GM18951 (cell line): ENCODE results near the gene TCERG1L.

Experiments
- POLR2A ChIP-seq: IDR thresholded peaks from 4 replicates; pipeline ENCODE4 v1.6.1; 2011; ENCODE audit warnings: mild to moderate bottlenecking; ENCODE audit not compliant: insufficient read length, insufficient read depth; ENCODE audit errors: extremely low read depth
- in situ Hi-C: fragments of 300-500 bp; cut with MboI; formaldehyde crosslinking; loops from one replicate; pipeline ENCODE4 v1.12.0; 2022; ENCODE audit warnings: low sequenced_read_pairs, mixed read lengths, inconsistent platforms; ENCODE audit not compliant: unreplicated experiment

Gene TCERG1L

DNA sequence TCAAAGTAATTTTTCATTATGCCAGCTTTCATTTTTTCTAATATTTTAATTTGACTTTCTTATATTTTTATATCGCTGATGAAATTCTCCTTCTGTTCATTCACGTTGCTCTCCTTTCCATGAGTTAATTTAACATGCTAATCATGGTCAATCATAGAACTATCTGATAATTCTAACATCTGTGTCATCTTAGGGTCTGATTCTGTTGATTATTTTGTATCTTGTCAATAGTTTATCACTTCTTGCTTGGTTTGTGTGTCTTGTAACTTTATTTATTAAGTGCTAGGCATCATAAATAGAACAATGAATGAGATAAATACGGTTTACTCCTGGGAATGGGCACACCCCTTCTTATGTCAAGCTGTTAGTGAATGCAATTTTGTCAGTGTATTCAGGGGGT, 11.0 kb downstream of the TCERG1L start:
- in situ Hi-C loops: no loop called here
- TF ChIP-seq POLR2A: no peak

DNA sequence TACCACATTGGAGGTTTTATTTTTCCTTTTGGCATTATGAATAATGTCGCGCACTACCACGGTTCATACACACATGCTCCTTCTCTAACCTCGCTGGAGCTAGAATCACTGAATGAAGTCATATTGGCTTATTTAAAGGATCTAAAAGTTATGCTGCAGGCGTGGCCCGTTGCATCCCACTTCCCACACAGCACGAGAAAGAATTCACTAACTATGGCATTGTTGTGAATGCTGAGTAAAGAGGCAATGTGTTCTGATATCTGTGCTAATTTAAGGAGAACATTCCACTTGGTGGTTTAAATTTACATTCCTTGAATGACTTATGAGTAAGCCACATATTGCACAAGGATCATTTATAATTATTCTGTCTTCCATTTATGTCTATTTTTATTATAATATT, 20.7 kb downstream of the TCERG1L start:
- in situ Hi-C loops: no loop called here
- TF ChIP-seq POLR2A: no peak

DNA sequence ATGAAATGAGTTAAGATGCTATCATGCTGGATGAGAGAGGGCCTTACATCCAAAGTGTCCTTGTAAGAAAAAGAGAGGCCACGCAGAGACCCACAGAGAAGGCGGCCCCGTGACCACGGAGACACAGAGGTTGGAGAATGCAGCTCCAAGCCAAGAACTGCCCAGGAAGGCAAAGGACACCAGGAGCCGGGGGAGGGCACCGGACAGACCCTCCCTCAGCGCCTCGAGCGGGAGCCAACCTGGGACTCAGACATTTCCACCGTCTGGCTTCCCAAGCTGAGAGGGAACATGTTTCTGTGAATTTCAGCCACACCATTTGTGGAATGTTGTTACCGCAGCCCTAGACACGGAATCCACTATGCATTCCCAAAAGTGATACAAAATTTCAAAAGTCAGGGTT, 22.9 kb downstream of the TCERG1L start:
- in situ Hi-C loops: no loop called here
- TF ChIP-seq POLR2A: no peak

DNA sequence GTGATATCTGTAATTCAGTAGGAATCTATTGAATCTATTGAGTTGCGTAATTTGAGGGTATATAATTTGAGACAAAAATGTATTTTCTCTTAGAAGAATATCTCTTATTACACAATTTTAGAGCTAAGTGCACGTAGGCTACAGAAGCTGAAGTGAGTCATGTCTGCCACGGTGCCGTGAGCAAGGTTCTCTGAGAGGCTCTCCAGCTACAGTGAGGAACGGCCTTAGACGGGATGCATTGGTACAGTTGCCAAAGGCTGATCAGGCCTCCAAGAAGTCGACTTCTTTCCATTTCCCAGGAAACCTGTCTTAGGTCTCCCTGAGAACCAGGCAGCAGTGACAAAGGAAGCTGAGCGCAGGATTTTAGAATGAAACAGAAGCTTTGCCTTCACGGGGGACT, 28.6 kb downstream of the TCERG1L start:
- no peak for TF ChIP-seq POLR2A
- in situ Hi-C loops: no loop called here

DNA sequence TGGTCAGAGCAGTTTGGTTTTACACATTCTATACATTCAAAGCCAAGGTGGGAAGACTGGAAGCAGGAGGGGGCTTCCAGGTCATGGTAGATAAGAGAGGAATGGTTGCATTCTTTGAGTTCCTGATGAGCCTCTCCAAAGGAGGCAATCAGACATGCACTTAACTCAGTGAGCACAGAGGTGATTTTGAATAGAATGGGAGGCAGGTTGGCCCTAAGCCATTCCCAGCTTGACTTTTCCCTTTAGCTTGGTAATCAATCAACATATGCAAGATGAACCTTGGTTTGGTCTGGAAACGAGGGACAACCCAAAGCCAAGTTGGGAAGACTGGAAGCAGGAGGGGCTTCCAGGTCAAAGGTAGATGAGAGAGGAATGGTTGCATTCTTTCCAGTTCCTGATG, 31.4 kb downstream of the TCERG1L start:
- no peak for TF ChIP-seq POLR2A
- in situ Hi-C loops: no loop called here

DNA sequence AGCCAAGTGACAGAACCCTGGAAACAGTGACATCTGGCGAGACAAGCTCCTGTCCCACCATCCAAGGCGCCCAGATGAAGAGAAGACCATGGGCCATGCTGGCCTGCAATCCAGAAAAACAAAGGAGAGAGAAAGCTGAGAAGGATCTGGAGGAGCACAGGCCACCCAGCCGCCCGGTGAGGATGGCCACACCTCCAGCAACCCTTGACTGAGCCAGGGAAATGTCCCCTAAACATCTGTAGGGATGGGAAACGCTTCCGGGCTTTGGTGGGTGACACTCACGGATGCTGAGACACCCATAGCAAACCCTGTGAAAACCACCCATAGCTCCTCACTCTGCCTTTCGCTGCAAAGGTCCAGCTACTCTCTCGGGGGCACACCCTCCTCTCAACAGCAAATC, 32.0 kb downstream of the TCERG1L start:
- TF ChIP-seq POLR2A: no peak
- in situ Hi-C loops: no loop called here

DNA sequence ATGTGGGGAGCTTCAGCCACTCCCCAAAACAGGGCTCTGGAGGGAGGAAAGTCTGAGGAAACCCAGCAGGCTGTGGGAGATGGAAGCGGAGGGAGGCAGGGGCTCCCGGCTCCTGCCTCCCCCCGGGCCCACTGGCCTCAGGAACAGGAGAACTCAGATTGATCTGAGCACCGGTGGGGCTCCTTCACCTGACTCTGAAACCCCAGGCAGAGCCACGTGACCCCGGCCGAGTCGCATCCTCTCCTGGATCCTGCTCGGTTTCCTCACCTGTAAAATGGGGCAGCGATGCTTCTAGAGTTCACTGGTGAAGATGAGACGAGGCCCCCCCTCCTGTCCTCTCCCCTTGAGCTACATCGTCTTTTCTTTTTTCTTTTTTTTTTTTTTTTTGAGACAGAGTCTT, 33.6 kb downstream of the TCERG1L start:
- in situ Hi-C loops: no loop called here
- no peak for TF ChIP-seq POLR2A

DNA sequence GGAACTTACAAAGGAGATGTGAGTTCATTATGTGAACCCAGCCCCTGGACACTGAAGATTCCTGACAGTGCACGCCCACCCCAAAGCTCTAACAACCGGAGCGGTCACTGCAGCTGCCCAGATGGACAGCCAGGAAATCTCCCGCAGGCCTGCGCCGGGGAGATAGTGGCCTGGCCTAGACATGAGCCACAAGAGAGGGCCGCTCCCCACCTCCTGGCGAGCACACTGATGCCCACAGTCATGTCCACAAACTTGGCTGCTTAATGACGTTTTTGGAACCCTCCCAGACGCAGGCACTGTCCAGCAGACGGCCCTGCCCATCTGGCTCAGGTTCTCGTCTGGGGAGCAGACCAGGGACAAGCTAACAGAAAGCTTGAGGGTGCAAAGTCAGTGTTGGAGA, 34.2 kb downstream of the TCERG1L start:
- TF ChIP-seq POLR2A: no peak
- in situ Hi-C loops: no loop called here

DNA sequence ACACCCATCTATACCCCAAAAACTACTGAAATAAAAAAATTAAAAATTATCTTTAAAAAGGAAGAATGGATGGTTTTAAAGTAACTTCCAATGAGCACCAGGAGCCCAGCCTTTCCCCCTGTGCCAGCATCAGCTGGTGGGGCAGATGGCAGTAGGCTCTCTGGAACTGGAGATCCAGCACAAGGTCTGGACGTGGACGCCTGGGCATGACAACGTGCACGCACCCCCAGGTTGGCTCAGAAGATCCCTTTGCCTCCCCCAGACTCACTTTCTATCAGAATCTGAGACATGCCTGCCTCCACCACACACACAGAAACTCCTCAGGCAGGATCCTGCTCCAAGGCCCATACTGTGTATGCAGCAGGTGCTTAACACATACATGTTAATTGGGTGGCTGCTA, 35.8 kb downstream of the TCERG1L start:
- no peak for TF ChIP-seq POLR2A
- in situ Hi-C loops: no loop called here

DNA sequence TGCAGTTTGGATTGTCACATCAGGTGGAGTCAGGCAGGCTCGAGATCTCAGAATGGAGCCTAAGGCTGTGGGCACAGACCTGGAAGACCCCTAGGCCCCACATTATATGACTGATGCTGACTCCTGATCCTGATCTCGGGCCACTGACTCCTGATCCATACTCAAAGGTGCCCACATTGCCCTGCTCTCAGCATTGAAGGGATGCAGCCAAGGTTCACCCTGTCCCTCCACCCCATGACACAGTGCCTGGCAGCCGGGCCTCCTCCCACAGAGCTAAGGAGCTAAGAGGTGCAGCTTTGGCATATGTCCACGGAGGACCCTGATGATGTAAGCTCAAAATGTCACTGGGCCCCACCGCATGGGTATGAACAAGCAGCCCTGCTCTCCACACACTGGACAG, 36.6 kb downstream of the TCERG1L start:
- in situ Hi-C loops: no loop called here
- TF ChIP-seq POLR2A: no peak

DNA sequence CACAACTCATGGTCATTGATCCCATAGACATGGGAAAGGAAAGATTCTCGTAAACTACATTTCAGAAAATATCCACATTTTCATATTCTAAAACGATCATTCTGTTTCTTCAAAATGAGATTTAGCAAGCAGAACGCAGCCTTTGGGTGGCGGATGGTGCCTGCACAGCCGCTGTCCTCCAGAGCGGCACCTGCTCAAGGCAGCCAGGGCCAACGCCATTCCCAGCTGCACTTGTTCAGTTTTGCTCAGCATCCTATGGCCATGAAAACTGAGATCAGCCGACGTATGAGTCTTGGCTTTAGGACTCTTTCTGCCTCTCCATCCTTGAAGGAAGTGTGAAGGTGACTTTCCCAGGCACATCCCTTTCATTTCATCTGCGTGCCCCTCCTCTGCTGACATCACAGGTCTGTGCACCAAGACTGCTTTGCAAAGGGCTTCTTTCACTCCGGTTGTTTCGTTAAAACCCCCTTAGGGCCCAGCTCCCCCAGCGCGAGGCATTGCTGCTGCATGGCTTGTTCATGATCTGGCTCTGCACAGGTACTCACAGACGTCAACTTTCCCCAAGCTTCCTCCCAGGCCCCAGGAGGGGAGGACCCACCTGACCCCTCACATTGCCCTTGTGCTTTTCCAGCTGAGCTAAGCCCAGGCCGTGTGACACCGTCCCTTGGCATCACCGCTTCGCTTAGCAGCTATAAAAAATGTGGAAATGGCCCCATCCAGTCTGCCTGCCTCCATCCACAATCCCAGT, 37.2 kb downstream of the TCERG1L start:
- in situ Hi-C loops: no loop called here
- TF ChIP-seq POLR2A: no peak

DNA sequence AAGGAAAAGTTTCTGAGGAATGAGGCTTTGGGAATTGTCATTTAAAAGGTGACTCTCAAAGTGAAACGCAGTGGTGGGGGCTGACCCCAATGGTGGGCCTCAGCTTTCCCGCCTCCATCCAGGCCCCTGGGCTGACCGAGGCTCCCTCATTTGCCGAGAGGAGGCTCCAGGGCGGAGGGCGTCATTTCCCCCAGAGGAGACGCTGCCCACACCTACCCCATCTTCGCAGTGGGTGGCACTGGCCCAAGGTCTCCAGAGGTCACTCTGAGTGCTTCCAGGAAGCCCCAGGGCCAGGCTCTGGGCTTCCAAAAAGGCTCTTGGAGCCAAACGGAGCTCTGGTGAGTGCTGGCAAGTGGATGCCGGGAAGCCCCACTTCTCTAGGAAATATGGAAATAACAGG, 38.0 kb downstream of the TCERG1L start:
- no peak for TF ChIP-seq POLR2A
- in situ Hi-C loops: no loop called here

DNA sequence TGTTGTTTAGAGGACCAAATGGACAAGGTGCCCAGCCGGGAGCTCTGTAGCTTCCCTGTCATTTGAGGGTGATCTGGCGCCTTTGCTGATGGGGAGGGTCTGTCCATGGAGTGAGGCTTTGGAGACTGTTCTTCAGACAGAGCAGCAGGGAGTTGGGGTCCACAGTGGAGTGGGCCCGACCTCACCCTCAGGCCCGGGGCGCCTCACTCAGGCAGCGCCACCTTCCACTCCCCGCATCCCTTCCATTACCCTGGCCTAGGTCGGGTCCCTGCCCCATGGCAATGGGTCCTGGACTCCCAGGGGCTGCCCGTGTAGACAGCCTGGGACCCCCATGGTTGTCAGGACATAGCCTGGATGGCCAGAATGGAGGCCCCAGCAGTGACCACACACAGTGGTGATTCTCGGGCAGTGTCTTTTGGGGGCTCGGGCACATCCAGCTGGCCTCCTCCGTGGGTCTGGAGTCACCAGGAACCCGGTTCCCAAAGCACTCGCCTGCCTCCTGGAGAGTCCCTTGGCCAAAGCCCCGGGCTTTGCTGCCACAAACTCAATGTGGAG, 38.5 kb downstream of the TCERG1L start:
- TF ChIP-seq POLR2A: no peak
- in situ Hi-C loops: no loop called here

DNA sequence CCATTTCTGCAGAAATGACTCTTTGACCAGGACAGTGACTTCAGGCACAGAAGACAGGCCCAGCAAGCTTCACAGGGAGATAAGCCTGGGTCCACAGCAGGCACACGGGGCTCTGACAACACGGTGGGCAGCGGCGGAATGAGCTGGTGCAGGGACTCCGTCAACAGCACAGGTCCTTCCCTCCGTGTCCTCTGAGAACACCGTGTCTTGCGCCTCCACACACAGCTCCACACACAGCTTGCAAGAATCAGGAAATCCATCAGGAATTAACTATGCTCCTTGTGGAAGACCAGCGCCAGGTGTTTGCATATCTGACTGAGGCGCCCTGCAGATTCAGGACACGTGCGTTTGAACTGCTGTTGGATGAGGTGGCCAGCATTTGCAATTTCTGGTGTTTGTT, 39.6 kb downstream of the TCERG1L start:
- no peak for TF ChIP-seq POLR2A
- in situ Hi-C loops: no loop called here
